GM19438 (cell line): Measurements from ENCODE around the gene FAR2.
"Not testable (repeated sequence)": the region's sequence is repeated elsewhere in the genome, so short reads cannot be mapped to it uniquely, and the experiment has no call there.

Experiments
- ATAC-seq: cut with Tn5 transposase; IDR thresholded peaks from one replicate; pipeline ENCODE4 v1.9.1; 2021; ENCODE audit warnings: low read depth; ENCODE audit not compliant: unreplicated experiment

Gene FAR2

GRCh38 chr12:29270446-29270845 lies 121.4 kb downstream of the FAR2 start:
- ATAC-seq = no peak

- ATAC-seq = no peak
These were observed 124.2 kb downstream of the FAR2 start for GRCh38 chr12:29273178-29273843.

GRCh38 chr12:29275834-29276233 lies 126.8 kb downstream of the FAR2 start:
- ATAC-seq = no peak

GRCh38 chr12:29277231-29277630 lies 128.2 kb downstream of the FAR2 start:
- no peak for ATAC-seq

GRCh38 chr12:29278673-29279420 lies 129.8 kb downstream of the FAR2 start:
- ATAC-seq = no peak

- ATAC-seq = no peak
These were observed 132.4 kb downstream of the FAR2 start for GRCh38 chr12:29281371-29282005.

- no peak for ATAC-seq
These were observed 133.1 kb downstream of the FAR2 start for GRCh38 chr12:29282031-29282816.

- ATAC-seq = no peak
These were observed 135.1 kb downstream of the FAR2 start for GRCh38 chr12:29283969-29284700.

- no peak for ATAC-seq
These were observed 137.2 kb downstream of the FAR2 start for GRCh38 chr12:29286081-29286790.

- no peak for ATAC-seq
These were observed 138.5 kb downstream of the FAR2 start for GRCh38 chr12:29287622-29288021.

- ATAC-seq = no peak
These were observed 139.0 kb downstream of the FAR2 start for GRCh38 chr12:29288031-29288430.

- ATAC-seq = not testable (repeated sequence)
These were observed 141.4 kb downstream of the FAR2 start for GRCh38 chr12:29290475-29290874.

- no peak for ATAC-seq
These were observed 142.1 kb downstream of the FAR2 start for GRCh38 chr12:29291226-29291625.

GRCh38 chr12:29299633-29300032 lies 150.6 kb downstream of the FAR2 start:
- no peak for ATAC-seq

GRCh38 chr12:29301114-29301513 lies 152.0 kb downstream of the FAR2 start:
- no peak for ATAC-seq

GRCh38 chr12:29304388-29304787 lies 155.3 kb downstream of the FAR2 start:
- ATAC-seq = no peak

GRCh38 chr12:29306266-29306665 lies 157.2 kb downstream of the FAR2 start:
- no peak for ATAC-seq

GRCh38 chr12:29306682-29307081 lies 157.6 kb downstream of the FAR2 start:
- no peak for ATAC-seq

- ATAC-seq = no peak
These were observed 160.3 kb downstream of the FAR2 start for GRCh38 chr12:29309320-29309902.
